BLaER1 treated with 17β-estradiol and CSF1 and Interleukin-3, amounts not matched to agents 10 nM and 100 nM (cell line): ENCODE data around the gene CHPF2.
A peak's percentile ranks its signal among the peaks of the same experiment; 100 is the strongest.

ENCODE experiments used
- H3K27ac ChIP-seq, 11 experiments: shearing (Covaris generic); formaldehyde crosslinking; 2 replicates each; pipeline ENCODE4 v1.8.1; 2022
- H3K27me3 ChIP-seq, 11 experiments: shearing (Covaris generic); formaldehyde crosslinking; 2 replicates each; pipeline ENCODE4 v1.8.1; 2022
- H3K36me3 ChIP-seq, 11 experiments: shearing (Covaris generic); formaldehyde crosslinking; 2 replicates each; pipeline ENCODE4 v1.8.1; 2022
- H3K4me1 ChIP-seq, 10 experiments: shearing (Covaris generic); formaldehyde crosslinking; 2 replicates each; pipeline ENCODE4 v1.8.1; 2022
- H3K4me2 ChIP-seq, 11 experiments: shearing (Covaris generic); formaldehyde crosslinking; 2 replicates each; pipeline ENCODE4 v1.8.1; 2022
- H3K4me3 ChIP-seq, 10 experiments: shearing (Covaris generic); formaldehyde crosslinking; 2 replicates each; pipeline ENCODE4 v1.8.1; 2022
- H3K9ac ChIP-seq, 11 experiments: shearing (Covaris generic); formaldehyde crosslinking; 2 replicates each; pipeline ENCODE4 v1.8.1; 2022
- H3K9me3 ChIP-seq, 11 experiments: shearing (Covaris generic); formaldehyde crosslinking; replicated peaks in 1 of 11; 2 replicates each; pipeline ENCODE4 v1.8.1; 2022
- H4K20me1 ChIP-seq, 11 experiments: shearing (Covaris generic); formaldehyde crosslinking; 2 replicates each; pipeline ENCODE4 v1.8.1; 2022
- Cebpa-rat ChIP-seq, 11 experiments: shearing (Covaris generic); IDR thresholded peaks; 2 replicates each; pipeline ENCODE4 v1.8.1; 2022

Gene CHPF2

GRCh38 chr7:151232091-151232916 lies at the start of gene CHPF2:
TSS of gene CHPF2 (plus strand) at chr7:151232483. CDS start at chr7:151234012, 1,529 bp downstream.
- H4K20me1 ChIP-seq = peaks cover 27 to 43% (median 42%) of the 10 kb centered on the region in 11 experiments; a peak in 21 of 22 replicates
- peak within 1 kb of the TSS; percentile 88 to 100 (median 98) for H3K4me2 ChIP-seq
- peaks cover 32 to 37% (median 35%) of the 10 kb centered on the region in 11 experiments for H3K36me3 ChIP-seq
- no peak for TF ChIP-seq Cebpa-rat (IDR thresholded peaks at IDR 0.05)
- peaks cover 28 to 39% (median 32%) of the 10 kb centered on the region in 10 experiments for H3K4me1 ChIP-seq
- H3K9ac ChIP-seq = peak within 1 kb of the TSS; percentile 92 to 98 (median 95)
- H3K4me3 ChIP-seq = peak within 1 kb of the TSS; percentile 86 to 98 (median 95)
- peak within 1 kb of the TSS; percentile 79 to 96 (median 94) for H3K27ac ChIP-seq
- no peaks in the 10 kb centered on the region for H3K9me3 ChIP-seq
- no peaks in the 10 kb centered on the region for H3K27me3 ChIP-seq

GRCh38 chr7:151185762-151186639 lies 46.3 kb upstream of the CHPF2 start:
- no peak overlapping the region for H3K27ac ChIP-seq
- no peak overlapping the region for H3K9ac ChIP-seq
- H3K4me2 ChIP-seq = 0 out of 22 replicates have a peak overlapping the region, but pooled peaks of 1 of the 11 experiments have one; percentile 90
- H3K27me3 ChIP-seq = peaks cover 23 to 59% (median 42%) of the 10 kb centered on the region in 11 experiments
- no peak overlapping the region for H3K4me3 ChIP-seq
- TF ChIP-seq Cebpa-rat (IDR thresholded peaks at IDR 0.05) = no peak
- peaks cover 8 to 35% (median 22%) of the 10 kb centered on the region in 10 experiments for H3K4me1 ChIP-seq
- H3K36me3 ChIP-seq = no peaks in the 10 kb centered on the region
- H4K20me1 ChIP-seq = peaks cover 0 to 28% (median 8%) of the 10 kb centered on the region in 11 experiments; a peak in 11 of 22 replicates
- H3K9me3 ChIP-seq = no peaks in the 10 kb centered on the region

DNA sequence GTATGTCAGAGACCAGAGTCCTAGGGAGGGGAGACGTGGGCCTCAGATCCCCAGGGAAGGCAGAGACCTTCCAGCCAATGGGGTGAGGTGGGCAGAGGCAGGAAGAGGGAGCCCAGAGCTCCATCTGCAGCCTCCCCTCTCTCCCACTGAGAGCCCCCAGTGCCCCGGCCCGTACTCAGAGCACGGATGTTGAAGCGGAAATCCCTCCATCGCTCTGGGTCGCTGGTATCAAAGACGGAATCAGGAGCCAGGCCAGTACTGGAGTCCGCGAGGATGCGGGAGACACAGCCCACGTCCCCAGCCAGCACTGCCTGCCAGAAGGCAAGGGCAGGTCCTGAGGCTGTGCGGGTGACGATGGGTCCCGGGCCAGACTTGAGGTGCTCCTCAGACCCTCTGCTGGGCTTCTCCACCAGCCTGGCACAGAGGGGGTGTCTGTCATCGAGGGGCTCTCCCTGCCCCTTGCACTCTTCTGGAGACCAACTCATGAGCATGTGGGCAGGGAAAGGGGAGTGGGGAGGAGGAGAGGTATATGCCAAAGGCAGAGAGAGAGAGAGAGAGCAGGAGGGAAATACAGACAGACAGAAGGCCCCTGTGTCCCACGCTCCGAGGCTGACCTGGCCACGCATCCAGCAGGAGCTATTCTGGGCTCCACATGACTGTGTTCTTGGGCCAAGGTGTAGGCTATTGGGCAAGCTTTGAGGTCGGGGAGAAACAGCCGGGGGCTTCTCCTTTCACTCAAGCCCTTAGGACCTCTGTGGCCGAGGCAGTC lies 45.5 kb upstream of the CHPF2 start, which contains the start of gene ASB10:
ASB10 (minus strand) TSS at position 611 of the 769 bp plus-strand sequence; CDS start at position 491, 120 bp downstream.
- Histone ChIP-seq H3K27ac (no peak within 1 kb of the TSS), H3K9ac (peak within 1 kb of the TSS in 2 of 11 experiments; percentile 16 to 32; a peak in 3 of 22 replicates), H4K20me1 (peaks cover 0 to 30% (median 8%) of the 10 kb centered on the region in 11 experiments; a peak in 12 of 22 replicates), H3K4me3 (no peak within 1 kb of the TSS), H3K9me3 (no peaks in the 10 kb centered on the region), H3K27me3 (peaks cover 23 to 67% (median 50%) of the 10 kb centered on the region in 11 experiments), H3K36me3 (no peaks in the 10 kb centered on the region), H3K4me1 (peaks cover 8 to 35% (median 22%) of the 10 kb centered on the region in 10 experiments), H3K4me2 (peak within 1 kb of the TSS; percentile 6 to 94 (median 75); a peak in 21 of 22 replicates)
- TF ChIP-seq Cebpa-rat (IDR thresholded peaks at IDR 0.05) = no peak

GRCh38 chr7:151187409-151188251 lies 44.7 kb upstream of the CHPF2 start:
- H3K36me3 ChIP-seq = no peaks in the 10 kb centered on the region
- H3K9me3 ChIP-seq = no peaks in the 10 kb centered on the region
- peaks cover 0 to 30% (median 8%) of the 10 kb centered on the region in 11 experiments; a peak in 13 of 22 replicates for H4K20me1 ChIP-seq
- peaks cover 23 to 75% (median 57%) of the 10 kb centered on the region in 11 experiments for H3K27me3 ChIP-seq
- no peak for TF ChIP-seq Cebpa-rat (IDR thresholded peaks at IDR 0.05)
- H3K4me3 ChIP-seq = no peak overlapping the region
- peak overlapping the region in 2 of 11 experiments; percentile 16 to 32; a peak in 3 of 22 replicates for H3K9ac ChIP-seq
- H3K27ac ChIP-seq = no peak overlapping the region
- H3K4me2 ChIP-seq = peak overlapping the region; percentile 6 to 94 (median 75); a peak in 21 of 22 replicates
- peaks cover 8 to 35% (median 22%) of the 10 kb centered on the region in 10 experiments for H3K4me1 ChIP-seq

- Histone ChIP-seq H3K27me3 (peaks cover 23 to 81% (median 63%) of the 10 kb centered on the region in 11 experiments), H3K4me1 (peaks cover 8 to 35% (median 22%) of the 10 kb centered on the region in 10 experiments), H3K36me3 (no peaks in the 10 kb centered on the region), H3K4me2 (peak overlapping the region; percentile 6 to 94 (median 75); a peak in 20 of 22 replicates), H4K20me1 (peaks cover 0 to 30% (median 8%) of the 10 kb centered on the region in 11 experiments; a peak in 13 of 22 replicates), H3K9me3 (no peaks in the 10 kb centered on the region), H3K4me3 (no peak overlapping the region), H3K9ac (peak overlapping the region in 1 of 11 experiments; percentile 32; a peak in 2 of 22 replicates), H3K27ac (no peak overlapping the region)
- no peak for TF ChIP-seq Cebpa-rat (IDR thresholded peaks at IDR 0.05)
These were observed 44.1 kb upstream of the CHPF2 start for GRCh38 chr7:151188252-151188542.

DNA sequence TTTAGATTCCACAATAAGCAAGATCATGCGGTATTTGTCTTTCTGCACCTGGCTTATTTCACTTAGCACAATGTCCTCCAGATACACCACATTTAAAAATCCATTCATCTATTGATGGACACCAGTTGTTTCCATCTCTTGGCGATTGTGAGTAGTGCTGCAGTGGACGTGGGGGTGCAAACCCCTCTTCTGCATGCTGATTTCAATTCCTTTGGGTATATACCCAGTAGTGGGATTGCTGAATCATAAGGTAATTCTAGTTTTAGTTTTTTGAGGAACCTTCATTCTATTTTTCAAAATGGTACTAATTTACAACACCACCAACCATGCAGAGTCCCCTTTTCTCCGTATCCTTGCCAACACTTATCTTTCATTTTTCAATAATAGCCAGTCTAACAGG lies 43.2 kb upstream of the CHPF2 start:
- no peak overlapping the region for H3K27ac ChIP-seq
- no peaks in the 10 kb centered on the region for H3K36me3 ChIP-seq
- H4K20me1 ChIP-seq = peaks cover 0 to 30% (median 8%) of the 10 kb centered on the region in 11 experiments; a peak in 13 of 22 replicates
- TF ChIP-seq Cebpa-rat (IDR thresholded peaks at IDR 0.05) = no peak
- no peak overlapping the region for H3K4me3 ChIP-seq
- peaks cover 23 to 89% (median 66%) of the 10 kb centered on the region in 11 experiments for H3K27me3 ChIP-seq
- peak overlapping the region in 1 of 11 experiments; percentile 94; a peak in 1 of 22 replicates for H3K4me2 ChIP-seq
- H3K4me1 ChIP-seq = peaks cover 8 to 35% (median 22%) of the 10 kb centered on the region in 10 experiments
- no peaks in the 10 kb centered on the region for H3K9me3 ChIP-seq
- no peak overlapping the region for H3K9ac ChIP-seq

DNA sequence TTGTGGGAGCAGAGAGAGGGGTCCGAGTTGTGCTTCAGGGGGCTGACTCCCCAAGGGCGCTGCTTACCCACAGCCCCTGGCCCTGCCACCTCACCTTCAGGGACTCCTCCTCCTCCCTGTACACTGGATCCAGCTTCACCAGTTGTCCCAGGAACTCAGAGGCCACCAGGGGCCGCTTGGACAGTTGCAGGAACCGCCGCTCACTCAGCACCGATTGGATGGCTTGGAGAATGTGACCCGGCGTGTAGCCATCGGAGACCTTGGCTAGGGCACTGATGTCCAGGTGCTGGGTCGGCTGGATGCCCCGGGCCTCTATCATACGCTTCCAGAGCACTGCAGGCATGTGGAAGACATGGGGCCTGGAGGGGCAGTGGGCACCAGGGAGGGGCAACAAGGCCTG lies 40.7 kb upstream of the CHPF2 start:
- no peak overlapping the region for H3K9ac ChIP-seq
- H3K27ac ChIP-seq = no peak overlapping the region
- H4K20me1 ChIP-seq = peaks cover 0 to 34% (median 8%) of the 10 kb centered on the region in 11 experiments; a peak in 13 of 22 replicates
- H3K4me2 ChIP-seq = no peak overlapping the region
- H3K36me3 ChIP-seq = no peaks in the 10 kb centered on the region
- no peaks in the 10 kb centered on the region for H3K9me3 ChIP-seq
- H3K4me3 ChIP-seq = no peak overlapping the region
- no peak for TF ChIP-seq Cebpa-rat (IDR thresholded peaks at IDR 0.05)
- H3K27me3 ChIP-seq = peaks cover 42 to 99% (median 88%) of the 10 kb centered on the region in 11 experiments
- H3K4me1 ChIP-seq = peaks cover 8 to 40% (median 26%) of the 10 kb centered on the region in 10 experiments
